ENCODE measurements around the gene CDH23.

CDH23 gene

DNA sequence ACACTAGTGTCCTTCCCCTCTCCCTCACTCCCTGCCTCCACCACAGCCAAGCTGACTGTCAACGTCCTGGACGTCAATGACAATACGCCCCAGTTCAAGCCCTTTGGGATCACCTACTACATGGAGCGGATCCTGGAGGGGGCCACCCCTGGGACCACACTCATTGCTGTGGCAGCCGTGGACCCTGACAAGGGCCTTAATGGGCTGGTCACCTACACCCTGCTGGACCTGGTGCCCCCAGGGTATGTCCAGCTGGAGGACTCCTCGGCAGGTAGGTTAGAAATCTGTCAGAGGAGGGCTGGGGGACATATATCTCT, 401.5 kb downstream of the CDH23 start:
- no peak for DNase-seq (ENCODE audit: insufficient read length, low spot score)
- no peak for FAIRE-seq

DNA sequence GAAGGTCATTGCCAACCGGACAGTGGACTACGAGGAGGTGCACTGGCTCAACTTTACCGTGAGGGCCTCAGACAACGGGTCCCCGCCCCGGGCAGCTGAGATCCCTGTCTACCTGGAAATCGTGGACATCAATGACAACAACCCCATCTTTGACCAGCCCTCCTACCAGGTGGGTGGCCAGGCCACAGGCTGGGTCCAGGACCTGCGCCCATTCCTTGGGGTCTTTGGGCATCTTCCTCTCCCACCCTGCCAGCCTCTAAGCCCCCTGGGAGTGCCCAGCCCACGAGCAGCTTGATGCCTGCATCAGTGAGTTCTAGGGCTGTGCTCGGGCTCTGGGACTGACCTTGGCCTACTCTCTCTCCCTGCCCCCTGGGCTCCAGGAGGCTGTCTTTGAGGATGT, 402.4 kb downstream of the CDH23 start:
- FAIRE-seq (no peak), DNase-seq (ENCODE audit: insufficient read length, low spot score) (no peak)

DNA sequence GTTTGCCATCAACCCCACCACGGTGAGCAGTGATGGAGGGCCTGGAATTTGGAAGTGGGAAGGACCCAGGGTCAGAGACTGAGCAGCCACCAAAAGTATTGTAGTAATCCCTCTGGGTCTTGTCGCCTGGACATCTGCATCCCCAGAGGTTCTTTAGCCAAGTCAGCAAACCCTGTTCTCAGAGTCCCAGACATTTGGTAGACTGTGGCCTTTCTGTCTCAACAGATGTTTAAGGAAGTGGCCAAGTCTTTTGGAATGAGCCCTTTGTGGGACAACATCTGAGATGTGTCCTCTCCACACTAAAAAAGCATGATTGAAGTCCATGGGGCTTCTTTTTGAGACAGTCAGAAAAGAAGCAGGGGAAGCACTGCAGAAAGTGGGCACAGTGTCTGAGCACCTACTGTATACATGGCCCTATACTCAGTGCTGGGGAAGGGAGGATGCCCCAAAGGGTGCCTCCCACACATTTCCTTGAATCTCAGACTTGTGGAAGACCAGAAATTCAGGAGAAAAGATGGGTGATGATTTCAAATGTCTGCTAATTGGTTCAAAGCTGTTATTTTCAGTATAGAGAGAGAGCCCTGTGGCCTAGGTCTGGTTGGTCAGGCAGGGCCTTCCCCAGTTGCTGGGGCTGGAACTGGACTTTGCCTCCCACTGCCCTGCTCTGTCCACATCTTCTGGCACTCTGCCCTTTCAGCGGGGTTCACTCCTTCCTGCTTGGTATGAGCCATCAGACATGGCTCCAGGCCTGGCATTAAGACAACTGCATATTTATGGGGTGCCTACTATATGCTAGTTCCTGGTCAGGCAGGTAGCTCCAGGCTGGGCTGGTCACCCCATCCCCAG, 403.1 kb downstream of the CDH23 start:
- FAIRE-seq (no peak), DNase-seq (ENCODE audit: insufficient read length, low spot score) (no peak)

DNA sequence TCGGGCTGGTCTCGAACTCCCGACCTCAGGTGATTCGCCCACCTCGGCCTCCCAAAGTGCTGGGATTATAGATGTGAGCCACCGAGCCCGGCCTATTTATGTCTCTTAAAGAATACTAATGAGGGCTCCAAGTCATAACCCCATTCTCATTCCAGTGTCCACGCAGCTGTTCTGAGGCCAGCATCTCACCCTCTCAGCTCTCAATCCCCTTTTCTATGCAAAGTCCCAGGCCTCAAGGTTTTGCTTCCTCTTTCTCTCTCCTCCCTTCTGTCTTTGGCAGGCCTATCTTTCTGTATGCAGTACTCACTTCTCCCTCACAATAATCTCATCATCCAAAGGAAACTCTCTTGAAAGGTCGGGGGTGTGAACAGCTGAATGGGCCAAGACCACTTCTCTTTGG, 404.6 kb downstream of the CDH23 start:
- no peak for DNase-seq (ENCODE audit: insufficient read length, low spot score)

DNA sequence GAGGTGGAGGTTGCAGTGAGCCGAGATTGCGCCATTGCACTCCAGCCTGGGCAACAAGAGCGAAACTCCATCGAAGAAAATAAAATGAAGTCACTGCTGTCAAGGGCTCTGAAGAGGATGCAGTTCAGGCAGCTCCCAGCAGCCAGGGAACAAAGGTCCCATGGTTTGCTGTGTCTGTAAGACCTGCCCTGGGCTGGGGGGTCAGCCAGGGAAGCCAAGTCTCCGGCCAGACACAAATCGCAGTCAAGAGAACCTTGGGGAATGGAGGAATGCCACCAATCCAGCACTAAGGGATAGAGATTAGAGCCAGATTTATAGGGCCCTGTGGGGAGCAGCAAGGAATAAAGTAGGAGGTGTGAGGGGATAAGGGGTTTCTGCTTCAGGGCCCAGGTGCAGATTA, 405.5 kb downstream of the CDH23 start:
- no peak for DNase-seq (ENCODE audit: insufficient read length, low spot score)

More for the DNA sequence above, 404.6 kb downstream of the CDH23 start:
- no peak for FAIRE-seq

DNA sequence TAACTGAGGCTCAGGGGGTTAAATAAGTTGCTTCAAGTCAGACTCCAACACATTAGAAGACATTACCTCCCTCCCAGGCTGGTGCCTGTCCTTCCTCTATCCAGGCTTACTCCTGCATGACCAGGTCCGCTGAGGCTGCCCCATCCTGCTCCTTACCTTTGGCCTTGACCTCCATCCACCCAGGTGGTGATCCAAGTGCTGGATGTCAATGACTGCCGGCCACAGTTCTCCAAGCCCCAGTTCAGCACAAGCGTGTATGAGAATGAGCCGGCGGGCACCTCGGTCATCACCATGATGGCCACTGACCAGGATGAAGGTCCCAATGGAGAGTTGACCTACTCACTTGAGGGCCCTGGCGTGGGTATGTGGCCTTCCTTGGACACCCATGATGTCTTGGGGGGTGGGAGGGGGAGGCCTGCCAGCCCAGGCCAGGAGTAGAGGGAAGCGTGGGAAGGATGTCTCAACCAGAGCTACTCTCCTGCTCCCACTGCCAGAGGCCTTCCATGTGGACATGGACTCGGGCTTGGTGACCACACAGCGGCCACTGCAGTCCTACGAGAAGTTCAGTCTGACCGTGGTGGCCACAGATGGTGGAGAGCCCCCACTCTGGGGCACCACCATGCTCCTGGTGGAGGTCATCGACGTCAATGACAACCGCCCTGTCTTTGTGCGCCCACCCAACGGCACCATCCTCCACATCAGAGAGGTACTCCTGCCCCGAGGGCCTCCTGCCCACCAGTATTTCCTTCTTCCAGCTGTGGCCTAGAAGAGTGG, 406.2 kb downstream of the CDH23 start:
- no peak for FAIRE-seq
- no peak for DNase-seq (ENCODE audit: insufficient read length, low spot score)

More for the DNA sequence above, 405.5 kb downstream of the CDH23 start:
- no peak for FAIRE-seq

DNA sequence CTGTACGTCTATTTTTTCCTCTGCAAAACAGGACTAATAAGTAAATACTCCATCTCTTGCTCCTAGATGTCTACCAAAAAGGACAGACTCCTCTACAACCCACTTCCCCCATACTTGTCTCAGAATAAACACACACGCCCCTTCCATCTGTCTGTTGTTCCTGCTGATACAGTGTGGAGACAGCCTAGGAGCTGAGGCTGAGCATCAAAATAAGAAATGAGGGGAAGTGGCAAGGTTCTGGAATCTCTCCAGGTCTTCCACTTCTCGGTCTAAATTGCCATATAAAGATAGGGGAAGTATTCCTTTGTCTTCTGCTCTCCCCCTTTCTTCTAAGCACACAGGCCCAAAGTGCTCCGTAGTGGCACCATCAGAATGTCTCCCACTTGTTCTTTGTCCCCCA, 407.4 kb downstream of the CDH23 start:
- no peak for DNase-seq (ENCODE audit: insufficient read length, low spot score)
- FAIRE-seq, result no peak

DNA sequence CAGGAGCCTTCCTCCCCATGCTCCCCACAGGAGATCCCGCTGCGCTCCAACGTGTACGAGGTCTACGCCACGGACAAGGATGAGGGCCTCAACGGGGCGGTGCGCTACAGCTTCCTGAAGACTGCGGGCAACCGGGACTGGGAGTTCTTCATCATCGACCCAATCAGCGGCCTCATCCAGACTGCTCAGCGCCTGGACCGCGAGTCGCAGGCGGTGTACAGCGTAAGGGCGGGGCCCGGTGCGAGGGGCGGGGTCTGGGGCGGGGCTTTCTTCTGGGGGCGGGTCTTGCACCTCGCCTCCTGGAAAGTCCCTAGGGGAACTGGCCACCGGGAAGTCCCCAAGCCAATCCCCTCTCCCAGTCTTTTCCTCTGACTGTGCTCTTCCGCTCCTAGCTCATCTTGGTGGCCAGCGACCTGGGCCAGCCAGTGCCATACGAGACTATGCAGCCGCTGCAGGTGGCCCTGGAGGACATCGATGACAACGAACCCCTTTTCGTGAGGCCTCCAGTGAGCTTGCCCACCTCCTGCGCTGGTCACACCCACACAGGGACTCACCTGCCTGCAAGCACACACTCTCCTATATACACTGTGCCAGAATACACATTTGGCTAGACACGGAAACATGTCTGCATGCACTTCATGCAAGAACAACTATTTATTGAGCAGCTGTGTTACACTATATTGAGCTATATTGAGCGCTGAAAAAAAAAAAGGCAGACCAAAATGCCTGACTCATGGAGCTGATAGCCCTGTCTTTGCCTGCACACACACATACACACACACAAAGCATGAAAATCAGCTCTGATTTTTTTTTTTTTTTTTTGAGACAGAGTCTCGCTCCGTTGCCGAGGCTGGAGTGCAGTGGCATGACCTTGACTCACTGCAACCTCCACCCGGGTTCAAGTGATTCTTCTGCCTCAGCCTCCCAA, 409.3 kb downstream of the CDH23 start:
- no peak for DNase-seq (ENCODE audit: insufficient read length, low spot score)
- no peak for FAIRE-seq

DNA sequence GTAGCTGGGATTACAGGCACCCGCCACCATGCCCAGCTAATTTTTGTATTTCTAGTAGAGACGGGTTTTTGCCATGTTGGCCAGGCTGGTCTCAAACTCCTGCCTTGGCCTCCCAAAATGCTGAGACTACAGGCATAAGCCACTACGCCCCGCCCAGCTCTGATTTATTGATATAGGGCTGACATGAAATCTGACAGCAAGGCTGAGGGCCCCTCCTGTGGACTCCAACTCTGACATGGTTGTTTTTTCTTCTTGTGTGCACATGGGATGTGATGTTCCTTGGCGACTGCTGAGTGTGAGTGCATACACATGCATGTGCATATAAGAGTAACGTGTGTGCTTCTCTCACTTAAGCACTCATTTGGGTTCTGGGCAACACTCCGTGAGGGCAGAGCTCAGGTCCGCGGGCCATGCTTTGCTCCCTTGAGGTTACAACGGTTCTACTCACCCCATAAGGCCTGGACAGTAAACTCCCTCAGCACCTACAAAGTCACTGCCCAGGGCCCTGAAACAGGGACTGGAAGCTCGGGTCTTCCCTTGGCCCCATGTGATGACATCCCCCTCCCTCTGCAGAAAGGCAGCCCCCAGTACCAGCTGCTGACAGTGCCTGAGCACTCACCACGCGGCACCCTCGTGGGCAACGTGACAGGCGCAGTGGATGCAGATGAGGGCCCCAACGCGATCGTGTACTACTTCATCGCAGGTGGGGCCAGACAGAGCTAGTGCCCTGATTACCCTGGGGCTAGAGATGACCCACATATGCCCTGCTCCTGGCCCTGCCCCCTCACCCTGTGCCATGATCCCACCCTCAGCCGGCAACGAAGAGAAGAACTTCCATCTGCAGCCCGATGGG, 410.2 kb downstream of the CDH23 start:
- DNase-seq (ENCODE audit: insufficient read length, low spot score) (no peak), FAIRE-seq (no peak)

DNA sequence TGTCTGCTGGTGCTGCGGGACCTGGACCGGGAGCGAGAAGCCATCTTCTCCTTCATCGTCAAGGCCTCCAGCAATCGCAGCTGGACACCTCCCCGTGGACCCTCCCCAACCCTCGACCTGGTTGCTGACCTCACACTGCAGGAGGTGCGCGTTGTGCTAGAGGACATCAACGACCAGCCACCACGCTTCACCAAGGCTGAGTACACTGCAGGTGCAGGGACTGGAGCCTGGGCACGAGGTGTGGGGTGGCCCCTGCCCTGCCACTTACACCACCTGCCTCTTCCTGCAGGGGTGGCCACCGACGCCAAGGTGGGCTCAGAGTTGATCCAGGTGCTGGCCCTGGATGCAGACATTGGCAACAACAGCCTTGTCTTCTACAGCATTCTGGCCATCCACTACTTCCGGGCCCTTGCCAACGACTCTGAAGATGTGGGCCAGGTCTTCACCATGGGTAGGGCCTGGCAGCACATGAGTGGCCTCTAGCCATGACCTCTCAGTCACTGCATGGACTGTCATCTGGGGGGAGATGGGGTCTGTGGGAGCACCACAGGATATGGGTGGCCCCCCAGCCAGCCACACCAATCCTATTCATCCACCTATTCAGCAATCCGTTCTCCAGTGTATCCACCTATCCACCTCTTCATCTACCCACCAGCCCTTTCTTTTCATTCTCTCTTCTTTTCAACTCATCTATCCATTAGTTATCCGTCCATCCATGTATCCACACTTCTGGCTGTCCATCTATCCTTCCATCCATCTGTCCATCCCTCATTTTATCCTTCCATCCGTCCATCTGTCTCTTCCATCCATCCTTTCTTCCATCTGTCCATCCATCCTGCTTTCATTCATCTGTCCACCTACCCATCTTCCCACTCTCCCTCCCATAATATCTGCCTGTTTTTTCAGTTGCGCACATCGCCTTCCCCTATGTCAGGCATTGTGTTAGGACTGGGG, 411.1 kb downstream of the CDH23 start:
- FAIRE-seq (no peak), DNase-seq (ENCODE audit: insufficient read length, low spot score) (no peak)

DNA sequence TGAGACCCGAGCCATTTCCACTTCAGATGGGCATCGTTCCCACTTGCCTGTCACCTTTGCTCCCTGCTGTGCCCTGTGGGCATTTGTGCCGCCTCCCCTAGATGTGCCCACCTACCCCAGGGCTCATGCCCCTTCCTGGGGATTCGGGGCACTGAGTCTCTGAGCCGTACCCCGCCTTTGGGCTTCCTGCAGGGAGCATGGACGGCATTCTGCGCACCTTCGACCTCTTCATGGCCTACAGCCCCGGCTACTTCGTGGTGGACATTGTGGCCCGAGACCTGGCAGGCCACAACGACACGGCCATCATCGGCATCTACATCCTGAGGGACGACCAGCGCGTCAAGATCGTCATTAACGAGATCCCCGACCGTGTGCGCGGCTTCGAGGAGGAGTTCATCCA, 412.9 kb downstream of the CDH23 start:
- DNase-seq (ENCODE audit: insufficient read length, low spot score) (no peak), FAIRE-seq (no peak)

DNA sequence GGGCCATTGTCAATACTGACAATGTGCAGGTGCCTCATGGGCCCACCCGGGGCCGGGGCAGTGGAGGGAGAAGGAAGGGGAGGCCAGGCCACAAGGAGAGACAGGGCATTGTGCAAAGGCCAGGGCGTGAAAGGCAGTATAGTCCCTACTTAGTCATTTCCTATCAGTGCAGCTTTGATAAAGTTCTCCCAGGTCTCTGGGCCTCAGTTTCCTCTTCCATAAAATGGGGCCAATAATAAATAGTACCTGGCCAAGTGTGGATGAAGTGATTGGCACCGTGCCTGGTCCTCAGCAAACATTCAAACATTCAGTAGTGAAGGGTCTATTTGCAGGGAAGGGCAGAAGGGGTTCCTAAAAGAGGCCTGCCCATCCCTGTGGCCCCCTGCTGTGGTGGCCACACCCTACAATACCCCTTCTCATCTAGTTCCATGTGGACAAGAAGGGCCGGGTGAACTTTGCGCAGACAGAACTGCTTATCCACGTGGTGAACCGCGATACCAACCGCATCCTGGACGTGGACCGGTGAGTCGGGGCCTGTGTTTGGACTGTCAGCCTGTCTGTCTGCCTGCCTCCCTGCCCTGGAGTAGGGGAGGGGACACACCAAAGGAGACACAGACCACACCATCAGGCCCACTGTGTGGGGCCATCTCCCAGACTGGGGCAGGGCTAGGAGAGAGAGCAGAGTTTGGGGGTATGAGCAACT, 413.5 kb downstream of the CDH23 start:
- FAIRE-seq, result no peak
- no peak for DNase-seq (ENCODE audit: insufficient read length, low spot score)

DNA sequence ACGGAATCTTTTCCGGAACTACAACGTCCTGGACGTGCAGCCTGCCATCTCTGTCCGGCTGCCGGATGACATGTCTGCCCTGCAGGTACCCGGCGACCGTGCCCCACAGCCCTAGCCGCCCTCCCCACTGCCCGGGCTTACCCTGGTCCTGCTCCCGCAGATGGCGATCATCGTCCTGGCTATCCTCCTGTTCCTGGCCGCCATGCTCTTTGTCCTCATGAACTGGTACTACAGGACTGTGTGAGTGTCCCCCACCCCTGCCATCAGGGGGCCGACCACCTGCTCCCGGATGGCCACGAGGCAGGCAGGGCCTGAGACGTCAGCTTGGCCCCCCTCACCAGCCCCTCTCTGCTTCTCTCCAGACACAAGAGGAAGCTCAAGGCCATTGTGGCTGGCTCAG, 414.6 kb downstream of the CDH23 start:
- FAIRE-seq (no peak), DNase-seq (ENCODE audit: insufficient read length, low spot score) (no peak)

DNA sequence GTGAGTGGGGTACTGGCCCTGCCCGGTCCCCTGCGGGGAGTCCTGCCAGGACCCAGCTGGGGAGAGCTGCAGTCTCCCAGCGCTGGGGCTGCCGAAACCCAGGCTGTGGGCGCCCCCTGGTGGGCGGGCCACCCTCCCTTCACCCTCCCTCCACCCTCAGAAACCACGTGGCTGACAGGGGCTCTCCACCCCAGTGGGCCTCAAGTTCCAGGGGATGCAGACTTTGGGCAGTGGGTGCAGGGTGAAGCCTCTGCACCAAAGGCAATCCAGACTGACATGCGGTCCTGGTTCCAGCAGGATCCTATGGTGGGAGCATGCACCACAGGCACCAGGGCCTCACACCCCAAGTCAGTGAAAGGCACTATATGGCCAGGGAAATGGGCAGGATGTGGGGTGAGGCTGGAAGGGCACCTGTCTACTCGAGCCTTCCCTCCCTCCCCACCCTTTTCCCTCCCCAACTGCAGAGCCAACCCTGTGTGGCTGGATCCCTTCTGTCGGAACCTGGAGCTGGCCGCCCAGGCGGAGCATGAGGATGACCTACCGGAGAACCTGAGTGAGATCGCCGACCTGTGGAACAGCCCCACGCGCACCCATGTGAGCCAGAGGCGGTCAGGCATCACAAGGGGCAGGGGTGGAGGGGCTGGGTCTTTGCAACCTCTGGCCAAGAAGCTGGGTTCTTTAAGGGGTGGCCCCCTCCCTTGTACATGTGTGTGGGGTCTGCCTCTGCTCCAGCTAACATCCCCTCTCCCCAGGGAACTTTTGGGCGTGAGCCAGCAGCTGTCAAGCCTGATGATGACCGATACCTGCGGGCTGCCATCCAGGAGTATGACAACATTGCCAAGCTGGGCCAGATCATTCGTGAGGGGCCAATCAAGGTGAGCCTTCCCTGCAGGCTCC, 415.5 kb downstream of the CDH23 start:
- FAIRE-seq, result peak; percentile 67
- DNase-seq (ENCODE audit: insufficient read length, low spot score), result peak; percentile 80

DNA sequence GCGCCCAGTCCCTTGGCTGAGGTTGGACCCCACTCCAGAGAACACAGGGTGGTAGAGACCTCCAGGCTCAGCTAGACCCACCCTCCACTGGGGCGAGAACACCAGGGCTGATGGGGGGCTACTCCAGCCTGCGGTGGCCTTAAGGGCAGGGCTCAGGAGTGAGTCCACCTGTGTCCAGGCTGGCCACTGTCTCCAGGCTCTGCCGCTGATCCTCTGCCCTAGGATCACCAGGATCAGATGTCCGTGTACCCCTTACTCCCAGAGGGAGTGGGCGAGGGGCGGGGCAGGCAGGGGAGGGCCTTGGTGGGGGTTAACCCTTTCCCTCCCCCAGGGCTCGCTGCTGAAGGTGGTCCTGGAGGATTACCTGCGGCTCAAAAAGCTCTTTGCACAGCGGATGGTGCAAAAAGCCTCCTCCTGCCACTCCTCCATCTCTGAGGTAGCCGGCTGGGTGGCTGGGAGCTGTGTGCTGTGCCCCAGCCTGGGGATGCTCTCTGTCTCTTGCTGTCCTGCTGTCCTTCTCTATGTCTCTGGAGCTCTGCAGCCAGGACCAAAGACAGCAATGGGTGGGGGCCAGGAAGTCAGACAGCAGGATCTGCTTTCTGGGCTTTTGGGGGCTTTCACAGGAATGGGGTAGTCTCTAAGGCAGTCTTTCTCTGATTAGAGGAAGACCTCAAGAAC, 416.3 kb downstream of the CDH23 start:
- FAIRE-seq (no peak), DNase-seq (ENCODE audit: insufficient read length, low spot score) (no peak)

DNA sequence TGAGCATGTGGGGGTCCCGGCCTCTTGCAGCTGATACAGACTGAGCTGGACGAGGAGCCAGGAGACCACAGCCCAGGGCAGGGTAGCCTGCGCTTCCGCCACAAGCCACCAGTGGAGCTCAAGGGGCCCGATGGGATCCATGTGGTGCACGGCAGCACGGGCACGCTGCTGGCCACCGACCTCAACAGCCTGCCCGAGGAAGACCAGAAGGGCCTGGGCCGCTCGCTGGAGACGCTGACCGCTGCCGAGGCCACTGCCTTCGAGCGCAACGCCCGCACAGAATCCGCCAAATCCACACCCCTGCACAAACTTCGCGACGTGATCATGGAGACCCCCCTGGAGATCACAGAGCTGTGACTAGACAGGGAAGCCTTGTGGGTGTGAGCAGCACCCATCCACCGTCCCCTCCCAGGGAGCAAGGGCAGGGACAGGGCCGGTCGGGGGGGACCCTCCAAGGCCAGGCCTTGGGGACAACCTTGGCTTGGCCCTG, 418.2 kb downstream of the CDH23 start:
- FAIRE-seq, result no peak
- DNase-seq (ENCODE audit: insufficient read length, low spot score), result no peak
